ENCODE data around the gene ARHGEF38.

- TF ChIP-seq POLR2A (IDR thresholded peaks at IDR 0.05; ENCODE audit: low read depth, low read length) (no peak), POLR2AphosphoS5 (IDR thresholded peaks at IDR 0.05; ENCODE audit: low read depth, low read length) (no peak), PAX5 (IDR thresholded peaks at IDR 0.05; ENCODE audit: insufficient read depth, low read length, severe bottlenecking) (no peak)
These were observed 74.4 kb downstream of the ARHGEF38 start for GRCh38 chr4:105626846-105627245.

All from GM12891 (cell line).